Pancreas (tissue), 10 donors: ENCODE data around the gene TP53I11. TPM values are rescaled to one million over a fixed set of nuclear protein-coding genes. Genes with fewer than 3 reads are reported as not detected.

Experiments
- ATAC-seq, 4 donors: fragments of 200-7000 bp; cut with Tn5 transposase; one replicate each; pipeline versions ENCODE4 v1.8.0 to v1.9.1; 2020; ENCODE audit warnings: mild to moderate bottlenecking in 4 of 4, moderate library complexity in 4 of 4
- DNase-seq, 6 donors: peaks; one replicate each; pipeline ENCODE4 v3.0.0-alpha.2; 2020
- FAIRE-seq: peaks from 2 replicates; lab custom pipeline; 2012; peaks lifted over from hg19 to GRCh38; lab: Jason Lieb, UNC
- H3K27ac ChIP-seq, 4 donors: fragments of 200-600 bp; sonication (generic); 1 replicate in 3 of 4; 2 replicates in 1 of 4; pipeline versions ENCODE4 v1.5.0 to v1.8.0; 2020
- H3K27me3 ChIP-seq, 4 donors: fragments of 200-600 bp; one replicate each; pipeline ENCODE4 v1.8.0; 2021
- H3K36me3 ChIP-seq, 3 donors: fragments of 200-600 bp; sonication (generic) in 1 of 3; one replicate each; pipeline versions ENCODE4 v1.5.0 to v1.8.0; 2020 to 2021
- H3K4me1 ChIP-seq, 3 donors: fragments of 200-600 bp; one replicate each; pipeline ENCODE4 v1.8.0; 2021
- H3K4me3 ChIP-seq, 4 donors: fragments of 200-600 bp; sonication (generic) in 2 of 4; one replicate each; pipeline versions ENCODE4 v1.5.0 to v1.8.0; 2020 to 2021
- H3K9me3 ChIP-seq, 4 donors: fragments of 200-600 bp; one replicate each; pipeline ENCODE4 v1.8.0; 2021
- WGBS, 2 donors: extraction: QIAGEN DNeasy Blood & Tissue Kit; methylation state at CpG; one replicate each; pipeline ENCODE4 v1.1.7; 2013; 5-methylcytosine and 5-hydroxymethylcytosine counted together
- intact Hi-C, 3 donors: fragments of 100-400 bp; cut with DNase I; formaldehyde crosslinking; loops; one replicate each; pipeline versions ENCODE4 v1.11.1 to v1.14.2; 2022
- polyA plus RNA-seq, 2 donors: library from polyadenylated mRNA; stranded (reverse); fragments of 200-250 nt; gene quantifications; one replicate each; pipeline ENCODE4 v1.2.3, GENCODE V29; 2013
- total RNA-seq, 6 donors: library from RNA; stranded (reverse); fragmentation: NEBNext Ultra II Directional in 4 of 6; extraction: Animal tissue kit (Norgen Biotek cat#: 25700) in 4 of 6; gene quantifications; one replicate each; pipeline versions ENCODE4 v1.2.1 to v1.2.4, GENCODE V29; 2021 to 2023
- TF ChIP-seq, protein P1 (sequence below), 4 donors: fragments of 200-600 bp; sonication (generic) in 3 of 4; IDR thresholded peaks; one replicate each; pipeline versions ENCODE4 v1.5.0 to v1.8.0; 2021; ENCODE audit warnings: antibody characterized with exemption in 4 of 4
- donor health status: healthy with polysubstance abuse.
- donor health status: DM: no; HTN: no; CAD: no; lungs with moderate emphysema.
- donor health status: DM: no; HTN: no; CAD: no.
- donor health status: control.
- donor health status: control.
- donor health status: Bipolar disorder and iron deficiency.
- donor health status: DM: yes; HTN: yes; CAD: no.
- donor health status: DM: no; HTN: no; CAD: no.
- donor health status: DM: no; HTN: no; CAD: no.
- donor health status: DM: yes; HTN: yes; CAD: no.

TP53I11 gene
- total and polyA plus RNA-seq, 8 donors, result 18.8 to 40.2 (median 28.7) TPM

DNA sequence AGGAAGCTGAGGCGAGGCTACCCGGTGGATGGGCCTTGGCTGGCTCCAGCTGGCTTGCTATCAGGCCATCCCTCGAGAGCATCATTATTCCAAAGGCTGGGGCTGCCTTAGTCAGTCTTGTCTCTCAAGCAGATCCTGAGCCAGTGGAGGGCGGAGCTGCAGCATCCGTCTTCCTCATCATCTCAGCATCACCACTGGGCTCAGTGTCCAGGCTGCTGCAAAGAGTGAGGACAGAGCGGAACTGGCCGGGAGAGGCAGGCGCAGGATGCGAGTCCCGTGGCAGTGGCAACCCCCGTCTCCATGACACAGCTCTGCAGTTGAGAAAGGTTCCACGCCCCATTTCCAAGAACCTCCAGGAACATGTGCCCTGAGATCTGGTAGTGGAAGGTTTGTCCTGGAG lies 4.4 kb downstream of the TP53I11 start:
- no peak for ATAC-seq
- no peaks in the 10 kb centered on the region for H3K9me3 ChIP-seq
- peaks cover 0 to 11% (median 0%) of the 10 kb centered on the region in 3 donors for H3K4me1 ChIP-seq
- H3K36me3 ChIP-seq, result no peaks in the 10 kb centered on the region
- WGBS, 2 donors, result 84 to 86% methylated on average over 12 of the region's 12 CpGs
- H3K27me3 ChIP-seq, result no peaks in the 10 kb centered on the region
- DNase-seq, result peak in 1 of 6 donors; percentile 57
- TF ChIP-seq, protein P1, sequence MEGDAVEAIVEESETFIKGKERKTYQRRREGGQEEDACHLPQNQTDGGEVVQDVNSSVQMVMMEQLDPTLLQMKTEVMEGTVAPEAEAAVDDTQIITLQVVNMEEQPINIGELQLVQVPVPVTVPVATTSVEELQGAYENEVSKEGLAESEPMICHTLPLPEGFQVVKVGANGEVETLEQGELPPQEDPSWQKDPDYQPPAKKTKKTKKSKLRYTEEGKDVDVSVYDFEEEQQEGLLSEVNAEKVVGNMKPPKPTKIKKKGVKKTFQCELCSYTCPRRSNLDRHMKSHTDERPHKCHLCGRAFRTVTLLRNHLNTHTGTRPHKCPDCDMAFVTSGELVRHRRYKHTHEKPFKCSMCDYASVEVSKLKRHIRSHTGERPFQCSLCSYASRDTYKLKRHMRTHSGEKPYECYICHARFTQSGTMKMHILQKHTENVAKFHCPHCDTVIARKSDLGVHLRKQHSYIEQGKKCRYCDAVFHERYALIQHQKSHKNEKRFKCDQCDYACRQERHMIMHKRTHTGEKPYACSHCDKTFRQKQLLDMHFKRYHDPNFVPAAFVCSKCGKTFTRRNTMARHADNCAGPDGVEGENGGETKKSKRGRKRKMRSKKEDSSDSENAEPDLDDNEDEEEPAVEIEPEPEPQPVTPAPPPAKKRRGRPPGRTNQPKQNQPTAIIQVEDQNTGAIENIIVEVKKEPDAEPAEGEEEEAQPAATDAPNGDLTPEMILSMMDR (IDR thresholded peaks at IDR 0.05), result no peak
- intact Hi-C loops, result no loop called here
- no peak overlapping the region for H3K27ac ChIP-seq
- H3K4me3 ChIP-seq, result no peak overlapping the region
- no peak for FAIRE-seq

DNA sequence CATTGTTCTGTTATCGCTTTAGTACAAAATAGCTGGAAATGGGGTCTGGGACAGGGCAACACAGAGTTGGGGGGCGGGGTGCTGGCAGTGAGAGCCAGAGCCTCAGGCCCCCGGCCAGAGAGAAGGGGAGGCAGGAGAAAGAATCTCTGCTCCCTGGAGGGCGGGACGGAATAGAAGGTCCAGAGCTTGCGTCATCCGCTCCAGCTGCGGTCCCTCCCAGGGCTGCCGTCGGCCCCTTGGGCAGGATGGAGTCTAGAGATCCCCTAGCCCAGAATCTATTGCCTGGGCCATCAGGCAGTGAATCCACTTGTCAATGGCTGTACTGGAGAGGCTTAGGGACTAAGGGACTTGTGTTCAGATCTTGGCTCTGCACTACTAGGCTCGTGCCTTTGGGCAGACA lies 5.0 kb downstream of the TP53I11 start:
- ATAC-seq (no peak), FAIRE-seq (no peak), DNase-seq (peak in 1 of 6 donors; percentile 60)
- 73% methylated on average over 11 of the region's 11 CpGs for WGBS, 2 donors
- H3K4me3 ChIP-seq, result no peak overlapping the region
- H3K9me3 ChIP-seq, result no peaks in the 10 kb centered on the region
- intact Hi-C loops, result no loop called here
- TF ChIP-seq, protein P1 (IDR thresholded peaks at IDR 0.05), result no peak
- no peak overlapping the region for H3K27ac ChIP-seq
- no peaks in the 10 kb centered on the region for H3K36me3 ChIP-seq
- peaks cover 0 to 11% (median 0%) of the 10 kb centered on the region in 3 donors for H3K4me1 ChIP-seq
- H3K27me3 ChIP-seq, result no peaks in the 10 kb centered on the region

GRCh38 chr11:44944853-44945235 lies 5.8 kb downstream of the TP53I11 start:
- H3K36me3 ChIP-seq, result no peaks in the 10 kb centered on the region
- intact Hi-C loops, result no loop called here
- DNase-seq (no peak), FAIRE-seq (no peak), ATAC-seq (no peak)
- TF ChIP-seq, protein P1 (IDR thresholded peaks at IDR 0.05), result no peak
- WGBS, 2 donors, result 31 to 50% methylated on average over 3 of the region's 3 CpGs
- no peaks in the 10 kb centered on the region for H3K27me3 ChIP-seq
- H3K4me3 ChIP-seq, result no peak overlapping the region
- no peak overlapping the region for H3K27ac ChIP-seq
- H3K4me1 ChIP-seq, result peaks cover 0 to 11% (median 0%) of the 10 kb centered on the region in 3 donors
- no peaks in the 10 kb centered on the region for H3K9me3 ChIP-seq

DNA sequence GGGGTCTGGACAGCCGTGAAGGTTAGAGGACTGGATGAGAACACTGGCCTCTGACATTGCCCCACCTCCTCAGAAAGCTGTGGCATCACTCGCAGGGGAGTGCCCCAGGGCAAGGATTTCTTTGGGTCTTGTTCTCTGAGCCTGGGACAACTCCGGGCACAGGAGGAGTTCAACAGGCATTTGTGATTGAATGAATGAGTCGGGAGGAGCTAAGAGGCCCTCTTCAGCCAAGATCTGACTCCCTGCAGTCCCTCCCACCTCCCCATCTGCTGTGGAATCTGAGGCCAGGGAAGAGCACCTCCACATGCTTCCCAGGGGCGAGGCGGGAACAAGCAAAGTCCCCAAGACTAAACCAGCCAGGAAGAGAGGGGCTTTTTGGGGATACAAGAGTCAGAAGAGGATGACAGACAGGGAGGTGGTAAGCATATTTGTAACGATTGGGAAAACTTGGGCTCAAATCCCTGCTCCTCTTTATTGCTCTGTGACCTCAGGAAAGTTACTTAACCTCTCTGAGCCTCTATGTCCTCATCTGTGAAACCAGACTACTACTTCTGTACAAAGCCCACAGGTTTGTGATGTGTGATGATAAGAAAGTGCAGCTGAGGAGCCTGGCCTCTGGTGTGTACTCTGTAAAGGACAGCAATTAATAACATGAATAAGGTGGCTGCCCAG lies 6.4 kb downstream of the TP53I11 start:
- H3K4me1 ChIP-seq, result peaks cover 0 to 11% (median 0%) of the 10 kb centered on the region in 3 donors
- no peaks in the 10 kb centered on the region for H3K36me3 ChIP-seq
- ATAC-seq (no peak), FAIRE-seq (no peak), DNase-seq (no peak)
- no peaks in the 10 kb centered on the region for H3K9me3 ChIP-seq
- H3K4me3 ChIP-seq, result no peak overlapping the region
- H3K27ac ChIP-seq, result no peak overlapping the region
- TF ChIP-seq, protein P1 (IDR thresholded peaks at IDR 0.05), result no peak
- WGBS, 2 donors, result 74 to 75% methylated on average over 7 of the region's 7 CpGs
- intact Hi-C loops, result no loop called here
- H3K27me3 ChIP-seq, result no peaks in the 10 kb centered on the region

- 42 to 58% methylated on average over 7 of the region's 7 CpGs for WGBS, 2 donors
- intact Hi-C loops, result no loop called here
- DNase-seq, result peak in 3 of 6 donors; percentile 47 to 54 (median 52)
- TF ChIP-seq, protein P1 (IDR thresholded peaks at IDR 0.05), result no peak
- peak; percentile 55 to 66 (median 62) for ATAC-seq
- H3K27ac ChIP-seq, result no peak overlapping the region
- H3K4me3 ChIP-seq, result no peak overlapping the region
- H3K27me3 ChIP-seq, result no peaks in the 10 kb centered on the region
- no peaks in the 10 kb centered on the region for H3K36me3 ChIP-seq
- FAIRE-seq, result no peak
- H3K9me3 ChIP-seq, result no peaks in the 10 kb centered on the region
- H3K4me1 ChIP-seq, result peaks cover 0 to 11% (median 0%) of the 10 kb centered on the region in 3 donors
Measured at GRCh38 chr11:44943696-44944095, 7.0 kb downstream of the TP53I11 start.
